Psoas muscle (tissue), 8 donors: ENCODE measurements around the gene SLC16A11. TPM values are rescaled to one million over a fixed set of nuclear protein-coding genes. Genes with fewer than 3 reads are reported as not detected.

Experiments
- ATAC-seq, 4 donors: fragments of 200-7000 bp; cut with Tn5 transposase; one replicate each; pipeline ENCODE4 v1.9.1; 2020; ENCODE audit warnings: moderate library complexity in 3 of 4, mild to moderate bottlenecking in 2 of 4
- DNase-seq, 2 donors: peaks; one replicate each; pipeline ENCODE4 v3.0.0-alpha.2; 2020
- H3K27ac ChIP-seq: fragments of 200-600 bp; one replicate; pipeline ENCODE4 v1.8.0; 2022
- H3K27me3 ChIP-seq, 3 donors: fragments of 200-600 bp in 1 of 3; one replicate each; pipeline versions ENCODE4 v1.6.1 to v1.8.0; 2013 to 2022; ENCODE audit warnings: low read length in 2 of 3, mild to moderate bottlenecking in 2 of 3, moderate library complexity in 1 of 3; ENCODE audit not compliant: insufficient read depth in 3 of 3
- H3K36me3 ChIP-seq, 2 donors: fragments of 200-600 bp in 1 of 2; one replicate each; pipeline versions ENCODE4 v1.6.1 to v1.8.0; 2013 to 2022; ENCODE audit warnings: low read depth in 1 of 2, mild to moderate bottlenecking in 1 of 2, moderate library complexity in 1 of 2; ENCODE audit not compliant: insufficient read depth in 1 of 2
- H3K4me1 ChIP-seq: fragments of 200-600 bp; one replicate; pipeline ENCODE4 v1.8.0; 2022
- H3K4me3 ChIP-seq: fragments of 200-600 bp; one replicate; pipeline ENCODE4 v1.8.0; 2022; ENCODE audit warnings: mild to moderate bottlenecking
- H3K9me3 ChIP-seq: fragments of 200-600 bp; one replicate; pipeline ENCODE4 v1.8.0; 2022
- CTCF ChIP-seq: fragments of 200-600 bp; IDR thresholded peaks from one replicate; pipeline ENCODE4 v1.8.0; 2022; ENCODE audit warnings: antibody characterized with exemption
- WGBS, 3 donors: extraction: QIAGEN DNeasy Blood & Tissue Kit; methylation state at CpG; one replicate each; pipeline versions ENCODE4 v1.1.6 to v1.1.7; 2013; 5-methylcytosine and 5-hydroxymethylcytosine counted together
- intact Hi-C, 2 donors: fragments of 100-400 bp; cut with DNase I; formaldehyde crosslinking; loops; one replicate each; pipeline versions ENCODE4 v1.11.0 to v1.14.2; 2022
- polyA plus RNA-seq, 3 donors: library from polyadenylated mRNA; stranded (reverse); fragments of 200-250 nt; gene quantifications; one replicate each; pipeline ENCODE4 v1.2.3, GENCODE V29; 2013
- total RNA-seq, 4 donors: library from RNA; stranded (reverse); fragmentation: NEBNext Ultra II Directional in 2 of 4; extraction: Animal tissue kit (Norgen Biotek cat#: 25700) in 2 of 4; gene quantifications; one replicate each; pipeline versions ENCODE4 v1.2.1 to v1.2.4, GENCODE V29; 2021 to 2023
- donor health status: healthy with polysubstance abuse.
- donor health status: DM: no; HTN: no; CAD: no; lungs with moderate emphysema.
- donor health status: Bipolar disorder and iron deficiency.
- donor health status: healthy.
- donor health status: DM: yes; HTN: yes; CAD: no.
- donor health status: DM: no; HTN: no; CAD: no.
- donor health status: DM: no; HTN: no; CAD: no.
- donor health status: DM: yes; HTN: yes; CAD: no.

The SLC16A11 gene
- total and polyA plus RNA-seq, 7 donors = 0.34 to 1.2 (median 0.42) TPM; not detected in 2

- DNase-seq = no peak
- TF ChIP-seq CTCF = no peak
- no peak for ATAC-seq
- Histone ChIP-seq H3K4me3 (no peak overlapping the region), H3K4me1 (no peaks in the 10 kb centered on the region), H3K9me3 (no peaks in the 10 kb centered on the region), H3K27ac (no peak overlapping the region), H3K27me3 (peaks cover 0 to 4% (median 0%) of the 10 kb centered on the region in 3 donors), H3K36me3 (peaks cover 5 to 50% of the 10 kb centered on the region in 2 donors)
- intact Hi-C loops = loop anchor here in 1 of 2 donors (2.0 kb wide), 1 partner anchor 42 kb away; no protein-coding TSS in a partner anchor
- 77 to 79% (median 78%) methylated on average over 11 of the region's 11 CpGs for WGBS, 3 donors
Observed at GRCh38 chr17:6998855-6999508, 44.9 kb downstream of the SLC16A11 start.

GRCh38 chr17:6997171-6997570 is 46.7 kb downstream of the SLC16A11 start:
- ATAC-seq (no peak), DNase-seq (no peak)
- Histone ChIP-seq H3K4me3 (no peak overlapping the region), H3K4me1 (no peaks in the 10 kb centered on the region), H3K36me3 (peaks cover 3 to 36% of the 10 kb centered on the region in 2 donors), H3K27ac (no peak overlapping the region), H3K27me3 (peaks cover 0 to 4% (median 0%) of the 10 kb centered on the region in 3 donors), H3K9me3 (no peaks in the 10 kb centered on the region)
- WGBS, 3 donors = 82 to 87% (median 85%) methylated on average over 8 of the region's 8 CpGs
- no peak for TF ChIP-seq CTCF
- intact Hi-C loops = no loop called here

DNA sequence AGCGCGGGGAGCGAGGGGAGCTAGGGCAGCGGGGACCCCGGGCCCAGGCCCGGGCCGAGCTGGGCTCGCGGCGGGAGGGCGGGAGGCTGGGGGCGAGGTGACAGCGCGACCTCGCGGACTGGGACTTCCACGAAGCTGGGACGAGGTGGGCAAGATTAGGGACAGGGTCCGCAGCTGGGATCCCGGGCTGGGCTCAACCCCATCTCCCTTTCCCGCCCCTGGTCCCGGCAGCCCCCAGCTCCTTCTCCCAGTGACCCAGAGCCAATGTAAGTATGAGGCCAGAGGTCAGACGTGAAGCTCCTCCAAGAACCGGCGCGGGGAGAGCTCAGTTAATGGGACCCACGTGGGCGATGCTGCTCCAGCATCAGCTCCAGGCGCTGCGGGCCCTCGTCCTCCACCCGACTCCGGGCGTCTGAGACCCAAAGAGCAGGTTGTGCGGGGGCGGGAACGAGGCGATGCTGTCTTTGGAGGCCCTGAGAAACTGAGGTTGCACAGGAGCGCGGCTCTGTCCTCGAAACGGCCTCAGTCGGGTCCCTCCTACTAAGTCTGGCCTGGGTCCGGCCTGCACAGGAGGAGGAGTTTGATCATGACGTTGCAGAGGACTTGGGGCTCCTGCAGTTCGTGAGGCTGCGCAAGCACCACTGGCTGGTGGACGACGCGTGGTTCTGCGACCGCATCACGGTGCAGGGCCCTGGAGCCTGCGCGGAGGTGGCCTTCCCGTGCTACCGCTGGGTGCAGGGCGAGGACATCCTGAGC is 47.5 kb downstream of the SLC16A11 start:
- ATAC-seq = peak in 2 of 4 donors; percentile 16 to 22
- intact Hi-C loops = no loop called here
- WGBS, 3 donors = 55 to 65% (median 55%) methylated on average over 46 to 58 of the region's 58 CpGs

GRCh38 chr17:6995500-6996255 is 48.2 kb downstream of the SLC16A11 start, which contains the start of gene ALOX12:
Gene ALOX12, plus strand, starts transcription at chr17:6996049. Its CDS starts 69 bp downstream, at chr17:6996118.
- no peak for TF ChIP-seq CTCF
- intact Hi-C loops = no loop called here
- H3K27ac ChIP-seq = no peak within 1 kb of the TSS
- DNase-seq = peak in 1 of 2 donors; percentile 33
- peaks cover 0 to 4% (median 0%) of the 10 kb centered on the region in 3 donors for H3K27me3 ChIP-seq
- ATAC-seq = peak in 2 of 4 donors; percentile 40 to 41
- no peaks in the 10 kb centered on the region for H3K9me3 ChIP-seq
- peak within 1 kb of the TSS; percentile 49 for H3K4me3 ChIP-seq
- no peaks in the 10 kb centered on the region for H3K4me1 ChIP-seq
- peaks cover 0 to 21% of the 10 kb centered on the region in 2 donors for H3K36me3 ChIP-seq
- 14 to 22% (median 21%) methylated on average over 51 to 64 of the region's 64 CpGs for WGBS, 3 donors

More for the DNA sequence above, 47.5 kb downstream of the SLC16A11 start:
- peaks cover 0 to 29% of the 10 kb centered on the region in 2 donors for H3K36me3 ChIP-seq
- H3K27ac ChIP-seq = no peak overlapping the region
- TF ChIP-seq CTCF = no peak
- peaks cover 0 to 4% (median 0%) of the 10 kb centered on the region in 3 donors for H3K27me3 ChIP-seq
- no peaks in the 10 kb centered on the region for H3K9me3 ChIP-seq
- no peak for DNase-seq
- H3K4me3 ChIP-seq = peak overlapping the region; percentile 49
- H3K4me1 ChIP-seq = no peaks in the 10 kb centered on the region
